WTC11 (cell line): ENCODE measurements around the gene SLC29A4. TPM values are rescaled to one million over a fixed set of nuclear protein-coding genes. Genes with fewer than 3 reads are reported as not detected.

Experiments used
- ATAC-seq: fragments of 200-7000 bp; cut with Tn5 transposase; 2 replicates; pipeline ENCODE4 v1.10.0; 2021; ENCODE audit warnings: mild to moderate bottlenecking, moderate library complexity
- CTCF ChIA-PET: fragments of 300-600 bp; sonication (Branson Sonifier 250); formaldehyde crosslinking; loops from one replicate; lab custom pipeline; 2021; ENCODE audit warnings: antibody characterized with exemption; lab: Charles Lee
- POLR2A ChIA-PET: fragments of 350-600 bp; sonication (Branson Sonifier 250); formaldehyde crosslinking; loops from one replicate; lab custom pipeline; 2021; ENCODE audit warnings: antibody characterized with exemption; lab: Charles Lee
- DNase-seq: peaks from one replicate; pipeline ENCODE4 v3.0.0; 2021; ENCODE audit warnings: low spot score
- H3K27ac Mint-ChIP-seq: 2 replicates; pipeline ENCODE4 v1.8.0; 2021; ENCODE audit warnings: mixed read lengths
- H3K27me3 Mint-ChIP-seq: 2 replicates; pipeline ENCODE4 v1.8.0; 2021; ENCODE audit warnings: low read depth, mild to moderate bottlenecking, moderate library complexity, mixed read lengths
- H3K36me3 Mint-ChIP-seq: 2 replicates; pipeline ENCODE4 v1.8.0; 2021; ENCODE audit warnings: mixed read lengths
- H3K4me1 Mint-ChIP-seq: 2 replicates; pipeline ENCODE4 v1.8.0; 2022; ENCODE audit warnings: mixed read lengths
- H3K4me3 Mint-ChIP-seq: 2 replicates; pipeline ENCODE4 v1.8.0; 2021; ENCODE audit warnings: mild to moderate bottlenecking, moderate library complexity, mixed read lengths
- H3K9me3 Mint-ChIP-seq: 2 replicates; pipeline ENCODE4 v1.8.0; 2021; ENCODE audit warnings: mixed read lengths
- CBFB ChIP-seq: sonication (generic); formaldehyde crosslinking; IDR thresholded peaks from 2 replicates; pipeline ENCODE4 v1.8.1; 2022; ENCODE audit warnings: mild to moderate bottlenecking, low read depth, missing genetic modification reagents
- CREB1 ChIP-seq: sonication (generic); formaldehyde crosslinking; IDR thresholded peaks from 2 replicates; pipeline ENCODE4 v1.8.0; 2023; ENCODE audit warnings: mild to moderate bottlenecking, missing genetic modification reagents
- EMX1 ChIP-seq: fragments of 250-450 bp; sonication (Bioruptor Pico); IDR thresholded peaks from 2 replicates; pipeline ENCODE4 v1.8.0; 2021; ENCODE audit warnings: mild to moderate bottlenecking
- GABPB1 ChIP-seq: sonication (generic); formaldehyde crosslinking; IDR thresholded peaks from 2 replicates; pipeline ENCODE4 v1.8.1; 2023; ENCODE audit warnings: mild to moderate bottlenecking, missing genetic modification reagents
- IRF2 ChIP-seq: sonication (generic); formaldehyde crosslinking; IDR thresholded peaks from 2 replicates; pipeline ENCODE4 v1.8.0; 2022; ENCODE audit warnings: low read depth, missing genetic modification reagents, borderline replicate concordance
- MXD4 ChIP-seq: fragments of 250-450 bp; sonication (Bioruptor Pico); IDR thresholded peaks from 2 replicates; pipeline ENCODE4 v1.8.0; 2021; ENCODE audit warnings: mild to moderate bottlenecking, moderate library complexity, borderline replicate concordance
- NFATC4 ChIP-seq: fragments of 250-450 bp; sonication (Bioruptor Pico); IDR thresholded peaks from 2 replicates; pipeline ENCODE4 v1.9.0; 2021; ENCODE audit warnings: mild to moderate bottlenecking
- OVOL2 ChIP-seq: fragments of 250-450 bp; sonication (Bioruptor Pico); IDR thresholded peaks from 2 replicates; pipeline ENCODE4 v1.9.0; 2021; ENCODE audit warnings: mild to moderate bottlenecking, borderline replicate concordance
- PRRX2 ChIP-seq: fragments of 250-450 bp; sonication (Bioruptor Pico); IDR thresholded peaks from 2 replicates; pipeline ENCODE4 v1.8.0; 2021; ENCODE audit warnings: mild to moderate bottlenecking
- RORB ChIP-seq: fragments of 250-450 bp; sonication (Bioruptor Pico); IDR thresholded peaks from 2 replicates; pipeline ENCODE4 v1.9.0; 2021; ENCODE audit warnings: mild to moderate bottlenecking
- SOX15 ChIP-seq: fragments of 250-450 bp; sonication (Bioruptor Pico); IDR thresholded peaks from 2 replicates; pipeline ENCODE4 v1.9.0; 2021; ENCODE audit warnings: mild to moderate bottlenecking
- TCF7 ChIP-seq: sonication (generic); formaldehyde crosslinking; IDR thresholded peaks from 2 replicates; pipeline ENCODE4 v1.8.0; 2022; ENCODE audit warnings: mild to moderate bottlenecking, low read depth, missing genetic modification reagents, moderate library complexity
- ZNF232 ChIP-seq: sonication (generic); formaldehyde crosslinking; IDR thresholded peaks from 2 replicates; pipeline ENCODE4 v1.8.0; 2022; ENCODE audit warnings: mild to moderate bottlenecking, missing genetic modification reagents
- ZNF396 ChIP-seq: fragments of 250-450 bp; sonication (Bioruptor Pico); IDR thresholded peaks from 2 replicates; pipeline ENCODE4 v1.8.0; 2021; ENCODE audit warnings: mild to moderate bottlenecking, moderate library complexity, borderline replicate concordance
- total RNA-seq: library from RNA; stranded (reverse); gene quantifications from 3 replicates; pipeline ENCODE4 v1.2.3, GENCODE V29; 2021
- TF ChIP-seq, protein P1 (sequence below): fragments of 250-450 bp; sonication (Bioruptor Pico); IDR thresholded peaks from 2 replicates; pipeline ENCODE4 v1.9.0; 2021; ENCODE audit warnings: mild to moderate bottlenecking
- TF ChIP-seq, protein P2 (sequence below): sonication (generic); formaldehyde crosslinking; IDR thresholded peaks from 2 replicates; pipeline ENCODE4 v1.8.1; 2022; ENCODE audit warnings: low read depth, mild to moderate bottlenecking, moderate library complexity, missing genetic modification reagents, borderline replicate concordance
- TF ChIP-seq, protein P3 (sequence below): sonication (generic); formaldehyde crosslinking; conservative IDR thresholded peaks from 2 replicates; pipeline ENCODE4 v1.8.1; 2023; ENCODE audit warnings: mild to moderate bottlenecking, low read depth, missing genetic modification reagents, moderate library complexity
- TF ChIP-seq, protein P4 (sequence below): sonication (generic); formaldehyde crosslinking; IDR thresholded peaks from 2 replicates; pipeline ENCODE4 v1.8.1; 2023; ENCODE audit warnings: mild to moderate bottlenecking, moderate library complexity, missing genetic modification reagents
- TF ChIP-seq, protein P5 (sequence below): sonication (generic); formaldehyde crosslinking; IDR thresholded peaks from 2 replicates; pipeline ENCODE4 v1.8.1; 2023; ENCODE audit warnings: mild to moderate bottlenecking, missing genetic modification reagents, borderline replicate concordance

Gene SLC29A4
- total RNA-seq, 1 experiment from 2014 or later: 14.4 TPM

DNA sequence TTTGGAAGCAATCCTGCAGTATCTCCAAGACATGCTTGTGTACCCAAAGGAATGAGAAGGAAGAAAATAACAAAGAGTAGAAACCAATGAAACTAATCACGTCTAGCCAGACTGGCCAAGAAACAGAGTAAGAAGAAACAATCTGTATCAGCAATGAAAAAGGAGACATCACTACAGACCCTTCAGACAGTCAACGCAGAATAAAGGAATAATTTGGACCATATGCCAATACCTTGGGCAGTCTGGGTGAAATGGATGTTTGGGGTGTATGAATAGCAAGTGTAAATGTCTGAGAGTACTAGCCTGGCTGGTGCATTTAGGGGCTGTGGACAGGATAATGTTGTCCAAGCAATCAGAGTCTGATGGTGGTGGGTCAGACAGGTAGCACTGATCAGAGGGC, 61.1 kb downstream of the SLC29A4 start:
- peaks cover 29% of the 10 kb centered on the region for H3K36me3 Mint-ChIP-seq
- H3K27ac Mint-ChIP-seq: no peak overlapping the region
- no peak overlapping the region for H3K4me3 Mint-ChIP-seq
- ChIA-PET CTCF (no interaction called here), POLR2A (no interaction called here)
- H3K4me1 Mint-ChIP-seq: peaks cover 5% of the 10 kb centered on the region; the same call in 1 of the 2 replicates
- TF ChIP-seq, protein P1, sequence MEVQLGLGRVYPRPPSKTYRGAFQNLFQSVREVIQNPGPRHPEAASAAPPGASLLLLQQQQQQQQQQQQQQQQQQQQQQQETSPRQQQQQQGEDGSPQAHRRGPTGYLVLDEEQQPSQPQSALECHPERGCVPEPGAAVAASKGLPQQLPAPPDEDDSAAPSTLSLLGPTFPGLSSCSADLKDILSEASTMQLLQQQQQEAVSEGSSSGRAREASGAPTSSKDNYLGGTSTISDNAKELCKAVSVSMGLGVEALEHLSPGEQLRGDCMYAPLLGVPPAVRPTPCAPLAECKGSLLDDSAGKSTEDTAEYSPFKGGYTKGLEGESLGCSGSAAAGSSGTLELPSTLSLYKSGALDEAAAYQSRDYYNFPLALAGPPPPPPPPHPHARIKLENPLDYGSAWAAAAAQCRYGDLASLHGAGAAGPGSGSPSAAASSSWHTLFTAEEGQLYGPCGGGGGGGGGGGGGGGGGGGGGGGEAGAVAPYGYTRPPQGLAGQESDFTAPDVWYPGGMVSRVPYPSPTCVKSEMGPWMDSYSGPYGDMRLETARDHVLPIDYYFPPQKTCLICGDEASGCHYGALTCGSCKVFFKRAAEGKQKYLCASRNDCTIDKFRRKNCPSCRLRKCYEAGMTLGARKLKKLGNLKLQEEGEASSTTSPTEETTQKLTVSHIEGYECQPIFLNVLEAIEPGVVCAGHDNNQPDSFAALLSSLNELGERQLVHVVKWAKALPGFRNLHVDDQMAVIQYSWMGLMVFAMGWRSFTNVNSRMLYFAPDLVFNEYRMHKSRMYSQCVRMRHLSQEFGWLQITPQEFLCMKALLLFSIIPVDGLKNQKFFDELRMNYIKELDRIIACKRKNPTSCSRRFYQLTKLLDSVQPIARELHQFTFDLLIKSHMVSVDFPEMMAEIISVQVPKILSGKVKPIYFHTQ: no peak
- TF ChIP-seq SOX15 (CRISPR knock-in tag): no peak
- no peak for TF ChIP-seq OVOL2 (CRISPR knock-in tag)
- H3K9me3 Mint-ChIP-seq: peaks cover 20% of the 10 kb centered on the region
- peaks cover 6% of the 10 kb centered on the region for H3K27me3 Mint-ChIP-seq
- DNase-seq: no peak
- no peak for ATAC-seq

DNA sequence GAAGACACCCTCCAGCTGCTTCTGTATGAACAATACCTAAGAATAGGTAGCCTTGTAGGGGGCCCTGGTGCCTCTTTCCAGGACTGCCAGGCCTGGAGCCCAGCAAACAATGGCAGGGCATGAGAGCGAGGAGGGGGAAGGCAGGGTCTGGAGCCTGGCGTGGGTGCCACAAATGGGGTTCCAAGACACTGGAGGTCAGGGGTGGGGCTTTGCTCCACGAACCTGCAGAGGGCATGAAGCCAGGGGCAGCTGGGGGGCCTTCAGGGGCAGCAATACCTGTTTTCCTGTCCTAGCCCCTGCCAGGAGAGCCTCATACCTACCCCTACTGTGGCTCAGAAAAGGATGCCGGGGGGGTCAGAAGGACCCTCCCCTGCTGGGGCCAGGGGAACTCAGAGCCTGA, 61.6 kb downstream of the SLC29A4 start:
- H3K36me3 Mint-ChIP-seq: peaks cover 29% of the 10 kb centered on the region

DNA sequence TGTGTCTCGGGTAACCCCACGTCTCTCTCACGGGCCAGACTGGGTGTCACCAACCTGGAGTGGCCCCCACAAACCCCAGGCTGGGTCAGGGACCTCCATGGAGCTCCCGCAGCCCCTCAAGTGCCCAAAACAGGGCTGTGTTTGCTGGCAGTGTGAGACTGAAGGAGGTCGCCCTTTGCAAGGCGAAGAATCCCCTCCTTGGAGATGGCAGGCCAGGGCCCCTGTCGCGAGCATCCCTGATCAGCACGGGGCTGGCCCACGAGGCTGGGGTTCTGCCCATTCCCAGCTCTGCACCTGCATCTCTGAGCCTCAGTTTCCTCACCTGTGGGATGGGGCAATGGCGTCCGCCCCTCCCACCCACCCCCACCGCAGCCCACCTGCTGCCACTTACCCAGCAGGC, 62.4 kb downstream of the SLC29A4 start:
- no peak for DNase-seq
- H3K4me3 Mint-ChIP-seq: no peak overlapping the region
- no peak for ATAC-seq
- H3K36me3 Mint-ChIP-seq: peaks cover 29% of the 10 kb centered on the region
- peaks cover 9% of the 10 kb centered on the region for H3K4me1 Mint-ChIP-seq
- H3K27ac Mint-ChIP-seq: no peak overlapping the region
- CTCF ChIA-PET: interaction anchor here (1.8 kb wide), 1 partner anchor 105 kb away, joined by 5 read pairs; no protein-coding TSS in a partner anchor
- H3K9me3 Mint-ChIP-seq: peaks cover 20% of the 10 kb centered on the region
- H3K27me3 Mint-ChIP-seq: peaks cover 19% of the 10 kb centered on the region
- POLR2A ChIA-PET: no interaction called here
- TF ChIP-seq, protein P2, sequence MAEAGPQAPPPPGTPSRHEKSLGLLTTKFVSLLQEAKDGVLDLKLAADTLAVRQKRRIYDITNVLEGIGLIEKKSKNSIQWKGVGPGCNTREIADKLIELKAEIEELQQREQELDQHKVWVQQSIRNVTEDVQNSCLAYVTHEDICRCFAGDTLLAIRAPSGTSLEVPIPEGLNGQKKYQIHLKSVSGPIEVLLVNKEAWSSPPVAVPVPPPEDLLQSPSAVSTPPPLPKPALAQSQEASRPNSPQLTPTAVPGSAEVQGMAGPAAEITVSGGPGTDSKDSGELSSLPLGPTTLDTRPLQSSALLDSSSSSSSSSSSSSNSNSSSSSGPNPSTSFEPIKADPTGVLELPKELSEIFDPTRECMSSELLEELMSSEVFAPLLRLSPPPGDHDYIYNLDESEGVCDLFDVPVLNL (CRISPR knock-in tag): no peak
- TF ChIP-seq CREB1 (CRISPR knock-in tag): no peak
- no peak for TF ChIP-seq NFATC4
- TF ChIP-seq PRRX2 (CRISPR knock-in tag): no peak
- TF ChIP-seq, protein P3, sequence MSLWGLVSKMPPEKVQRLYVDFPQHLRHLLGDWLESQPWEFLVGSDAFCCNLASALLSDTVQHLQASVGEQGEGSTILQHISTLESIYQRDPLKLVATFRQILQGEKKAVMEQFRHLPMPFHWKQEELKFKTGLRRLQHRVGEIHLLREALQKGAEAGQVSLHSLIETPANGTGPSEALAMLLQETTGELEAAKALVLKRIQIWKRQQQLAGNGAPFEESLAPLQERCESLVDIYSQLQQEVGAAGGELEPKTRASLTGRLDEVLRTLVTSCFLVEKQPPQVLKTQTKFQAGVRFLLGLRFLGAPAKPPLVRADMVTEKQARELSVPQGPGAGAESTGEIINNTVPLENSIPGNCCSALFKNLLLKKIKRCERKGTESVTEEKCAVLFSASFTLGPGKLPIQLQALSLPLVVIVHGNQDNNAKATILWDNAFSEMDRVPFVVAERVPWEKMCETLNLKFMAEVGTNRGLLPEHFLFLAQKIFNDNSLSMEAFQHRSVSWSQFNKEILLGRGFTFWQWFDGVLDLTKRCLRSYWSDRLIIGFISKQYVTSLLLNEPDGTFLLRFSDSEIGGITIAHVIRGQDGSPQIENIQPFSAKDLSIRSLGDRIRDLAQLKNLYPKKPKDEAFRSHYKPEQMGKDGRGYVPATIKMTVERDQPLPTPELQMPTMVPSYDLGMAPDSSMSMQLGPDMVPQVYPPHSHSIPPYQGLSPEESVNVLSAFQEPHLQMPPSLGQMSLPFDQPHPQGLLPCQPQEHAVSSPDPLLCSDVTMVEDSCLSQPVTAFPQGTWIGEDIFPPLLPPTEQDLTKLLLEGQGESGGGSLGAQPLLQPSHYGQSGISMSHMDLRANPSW (CRISPR knock-in tag): no peak

More for the DNA sequence above, 61.6 kb downstream of the SLC29A4 start:
- Mint-ChIP-seq H3K9me3 (peaks cover 20% of the 10 kb centered on the region), H3K27me3 (peaks cover 11% of the 10 kb centered on the region), H3K4me1 (peaks cover 7% of the 10 kb centered on the region), H3K27ac (no peak overlapping the region), H3K4me3 (no peak overlapping the region)
- TF ChIP-seq, protein P4, sequence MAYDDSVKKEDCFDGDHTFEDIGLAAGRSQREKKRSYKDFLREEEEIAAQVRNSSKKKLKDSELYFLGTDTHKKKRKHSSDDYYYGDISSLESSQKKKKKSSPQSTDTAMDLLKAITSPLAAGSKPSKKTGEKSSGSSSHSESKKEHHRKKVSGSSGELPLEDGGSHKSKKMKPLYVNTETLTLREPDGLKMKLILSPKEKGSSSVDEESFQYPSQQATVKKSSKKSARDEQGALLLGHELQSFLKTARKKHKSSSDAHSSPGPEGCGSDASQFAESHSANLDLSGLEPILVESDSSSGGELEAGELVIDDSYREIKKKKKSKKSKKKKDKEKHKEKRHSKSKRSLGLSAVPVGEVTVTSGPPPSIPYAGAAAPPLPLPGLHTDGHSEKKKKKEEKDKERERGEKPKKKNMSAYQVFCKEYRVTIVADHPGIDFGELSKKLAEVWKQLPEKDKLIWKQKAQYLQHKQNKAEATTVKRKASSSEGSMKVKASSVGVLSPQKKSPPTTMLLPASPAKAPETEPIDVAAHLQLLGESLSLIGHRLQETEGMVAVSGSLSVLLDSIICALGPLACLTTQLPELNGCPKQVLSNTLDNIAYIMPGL (CRISPR knock-in tag): no peak
- TF ChIP-seq GABPB1: no peak
- TF ChIP-seq EMX1 (CRISPR knock-in tag): no peak
- TF ChIP-seq, protein P5, sequence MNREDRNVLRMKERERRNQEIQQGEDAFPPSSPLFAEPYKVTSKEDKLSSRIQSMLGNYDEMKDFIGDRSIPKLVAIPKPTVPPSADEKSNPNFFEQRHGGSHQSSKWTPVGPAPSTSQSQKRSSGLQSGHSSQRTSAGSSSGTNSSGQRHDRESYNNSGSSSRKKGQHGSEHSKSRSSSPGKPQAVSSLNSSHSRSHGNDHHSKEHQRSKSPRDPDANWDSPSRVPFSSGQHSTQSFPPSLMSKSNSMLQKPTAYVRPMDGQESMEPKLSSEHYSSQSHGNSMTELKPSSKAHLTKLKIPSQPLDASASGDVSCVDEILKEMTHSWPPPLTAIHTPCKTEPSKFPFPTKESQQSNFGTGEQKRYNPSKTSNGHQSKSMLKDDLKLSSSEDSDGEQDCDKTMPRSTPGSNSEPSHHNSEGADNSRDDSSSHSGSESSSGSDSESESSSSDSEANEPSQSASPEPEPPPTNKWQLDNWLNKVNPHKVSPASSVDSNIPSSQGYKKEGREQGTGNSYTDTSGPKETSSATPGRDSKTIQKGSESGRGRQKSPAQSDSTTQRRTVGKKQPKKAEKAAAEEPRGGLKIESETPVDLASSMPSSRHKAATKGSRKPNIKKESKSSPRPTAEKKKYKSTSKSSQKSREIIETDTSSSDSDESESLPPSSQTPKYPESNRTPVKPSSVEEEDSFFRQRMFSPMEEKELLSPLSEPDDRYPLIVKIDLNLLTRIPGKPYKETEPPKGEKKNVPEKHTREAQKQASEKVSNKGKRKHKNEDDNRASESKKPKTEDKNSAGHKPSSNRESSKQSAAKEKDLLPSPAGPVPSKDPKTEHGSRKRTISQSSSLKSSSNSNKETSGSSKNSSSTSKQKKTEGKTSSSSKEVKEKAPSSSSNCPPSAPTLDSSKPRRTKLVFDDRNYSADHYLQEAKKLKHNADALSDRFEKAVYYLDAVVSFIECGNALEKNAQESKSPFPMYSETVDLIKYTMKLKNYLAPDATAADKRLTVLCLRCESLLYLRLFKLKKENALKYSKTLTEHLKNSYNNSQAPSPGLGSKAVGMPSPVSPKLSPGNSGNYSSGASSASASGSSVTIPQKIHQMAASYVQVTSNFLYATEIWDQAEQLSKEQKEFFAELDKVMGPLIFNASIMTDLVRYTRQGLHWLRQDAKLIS: no peak
- TF ChIP-seq TCF7: no peak
- TF ChIP-seq MXD4 (CRISPR knock-in tag): no peak
- no peak for TF ChIP-seq IRF2 (CRISPR knock-in tag)
- no peak for TF ChIP-seq ZNF396 (CRISPR knock-in tag)
- TF ChIP-seq CBFB (CRISPR knock-in tag): no peak
- no peak for TF ChIP-seq CREB1 (CRISPR knock-in tag)
- TF ChIP-seq RORB: no peak
- TF ChIP-seq ZNF232 (CRISPR knock-in tag): no peak
- POLR2A ChIA-PET: no interaction called here
- DNase-seq (no peak), ATAC-seq (no peak)
- CTCF ChIA-PET: interaction anchor here (1.8 kb wide), 1 partner anchor 106 kb away, joined by 5 read pairs; no protein-coding TSS in a partner anchor
